RPMI8226 (cell line): ENCODE data around the gene PSENEN.
"Not testable (repeated sequence)": the region's sequence is repeated elsewhere in the genome, so short reads cannot be mapped to it uniquely, and the experiment has no call there.

Experiments
- DNase-seq: peaks from one replicate; pipeline ENCODE4 v3.0.0-alpha.2; 2015

The PSENEN gene

GRCh38 chr19:35719402-35720162 lies 25.9 kb upstream of the PSENEN start:
- no peak for DNase-seq

- DNase-seq = no peak
Measured at GRCh38 chr19:35720163-35720524, 25.3 kb upstream of the PSENEN start.

GRCh38 chr19:35720648-35721047 lies 24.8 kb upstream of the PSENEN start:
- no peak for DNase-seq

- DNase-seq = no peak
Measured at GRCh38 chr19:35721374-35721773, 24.1 kb upstream of the PSENEN start.

GRCh38 chr19:35722461-35722860 lies 23.0 kb upstream of the PSENEN start:
- no peak for DNase-seq

GRCh38 chr19:35722897-35723296 lies 22.6 kb upstream of the PSENEN start:
- DNase-seq = no peak

GRCh38 chr19:35723671-35724070 lies 21.8 kb upstream of the PSENEN start:
- no peak for DNase-seq

- DNase-seq = not testable (repeated sequence)
Measured at GRCh38 chr19:35724132-35724531, 21.3 kb upstream of the PSENEN start.

GRCh38 chr19:35724560-35724959 lies 20.9 kb upstream of the PSENEN start:
- no peak for DNase-seq

GRCh38 chr19:35725216-35725861 lies 20.1 kb upstream of the PSENEN start:
- DNase-seq = no peak

GRCh38 chr19:35727053-35727955 lies 18.1 kb upstream of the PSENEN start:
- DNase-seq = no peak

GRCh38 chr19:35727956-35728706 lies 17.3 kb upstream of the PSENEN start:
- no peak for DNase-seq

GRCh38 chr19:35729021-35729420 lies 16.4 kb upstream of the PSENEN start:
- no peak for DNase-seq

- no peak for DNase-seq
Measured at GRCh38 chr19:35729763-35730162, 15.7 kb upstream of the PSENEN start.

GRCh38 chr19:35730326-35730725 lies 15.1 kb upstream of the PSENEN start:
- DNase-seq = no peak

- no peak for DNase-seq
Measured at GRCh38 chr19:35731353-35731752, 14.1 kb upstream of the PSENEN start.

- no peak for DNase-seq
Measured at GRCh38 chr19:35731779-35732405, 13.6 kb upstream of the PSENEN start.

GRCh38 chr19:35732540-35733179 lies 12.8 kb upstream of the PSENEN start:
- no peak for DNase-seq

GRCh38 chr19:35733180-35734125 lies 12.0 kb upstream of the PSENEN start:
- no peak for DNase-seq

- DNase-seq = no peak
Measured at GRCh38 chr19:35734273-35734672, 11.2 kb upstream of the PSENEN start.

- DNase-seq = no peak
Measured at GRCh38 chr19:35734889-35735288, 10.6 kb upstream of the PSENEN start.
